ENCODE data around the gene PAK3. TPM values are rescaled to one million over a fixed set of nuclear protein-coding genes. Genes with fewer than 3 reads are reported as not detected.

Gene PAK3
- total and polyA plus RNA-seq, 7 experiments from 2014 or later: 0.12 to 0.90 (median 0.60) TPM; not detected in 2

- no peak overlapping the region for H3K27ac Mint-ChIP-seq
- no peaks in the 10 kb centered on the region for H3K36me3 Mint-ChIP-seq
- no peak overlapping the region for H3K27ac ChIP-seq (ENCODE audit: low read depth, low read length)
- DNase-seq: no peak
- ATAC-seq: no peak
- POLR2A ChIA-PET: no interaction called here
- H3K4me3 ChIP-seq (ENCODE audit: low read length): no peak overlapping the region
- intact Hi-C loops (cut with micrococcal nuclease): no loop called here
- CTCF ChIA-PET: no interaction called here
- no peaks in the 10 kb centered on the region for H3K27me3 ChIP-seq (ENCODE audit: control insufficient read depth in 2 of 2, insufficient read depth in 2 of 2, low read length in 2 of 2)
- no peaks in the 10 kb centered on the region for H3K36me3 ChIP-seq (ENCODE audit: control insufficient read depth in 2 of 3, insufficient read depth in 3 of 3, low read length in 3 of 3)
- H3K4me1 Mint-ChIP-seq: no peaks in the 10 kb centered on the region
- H3K4me1 ChIP-seq (ENCODE audit: control insufficient read depth in 2 of 2, insufficient read depth in 2 of 2, low read length in 2 of 2): no peaks in the 10 kb centered on the region
- H3K9me3 Mint-ChIP-seq: no peaks in the 10 kb centered on the region
- no peaks in the 10 kb centered on the region for H3K9me3 ChIP-seq (ENCODE audit: control insufficient read depth in 2 of 3, low read length in 3 of 3)
- H3K4me3 Mint-ChIP-seq: no peak overlapping the region
- peaks cover 0 to 2% (median 0%) of the 10 kb centered on the region in 5 donors for H3K27me3 Mint-ChIP-seq
These were observed 63.2 kb downstream of the PAK3 start for GRCh38 chrX:111159232-111159631.

- no peak for ATAC-seq
These were observed 68.7 kb downstream of the PAK3 start for GRCh38 chrX:111164728-111165127.

GRCh38 chrX:111165902-111166301 lies 69.9 kb downstream of the PAK3 start:
- H3K9me3 Mint-ChIP-seq: no peaks in the 10 kb centered on the region
- POLR2A ChIA-PET: no interaction called here
- no peaks in the 10 kb centered on the region for H3K4me1 Mint-ChIP-seq
- peaks cover 0 to 5% (median 0%) of the 10 kb centered on the region in 5 donors for H3K27me3 Mint-ChIP-seq
- no peaks in the 10 kb centered on the region for H3K4me1 ChIP-seq (ENCODE audit: control insufficient read depth in 2 of 2, insufficient read depth in 2 of 2, low read length in 2 of 2)
- ATAC-seq (no peak), DNase-seq (no peak)
- no peak overlapping the region for H3K27ac ChIP-seq (ENCODE audit: low read depth, low read length)
- H3K9me3 ChIP-seq (ENCODE audit: control insufficient read depth in 2 of 3, low read length in 3 of 3): no peaks in the 10 kb centered on the region
- H3K4me3 ChIP-seq (ENCODE audit: low read length): no peak overlapping the region
- H3K4me3 Mint-ChIP-seq: no peak overlapping the region
- H3K27ac Mint-ChIP-seq: no peak overlapping the region
- no peaks in the 10 kb centered on the region for H3K36me3 ChIP-seq (ENCODE audit: control insufficient read depth in 2 of 3, insufficient read depth in 3 of 3, low read length in 3 of 3)
- intact Hi-C loops (cut with micrococcal nuclease): no loop called here
- CTCF ChIA-PET: no interaction called here
- no peaks in the 10 kb centered on the region for H3K36me3 Mint-ChIP-seq
- H3K27me3 ChIP-seq (ENCODE audit: control insufficient read depth in 2 of 2, insufficient read depth in 2 of 2, low read length in 2 of 2): no peaks in the 10 kb centered on the region

More at GRCh38 chrX:111164728-111165127, 68.7 kb downstream of the PAK3 start:
- CTCF ChIA-PET: no interaction called here
- H3K27me3 Mint-ChIP-seq: peaks cover 0 to 5% (median 0%) of the 10 kb centered on the region in 5 donors
- H3K36me3 Mint-ChIP-seq: no peaks in the 10 kb centered on the region
- H3K36me3 ChIP-seq (ENCODE audit: control insufficient read depth in 2 of 3, insufficient read depth in 3 of 3, low read length in 3 of 3): no peaks in the 10 kb centered on the region
- H3K27ac ChIP-seq (ENCODE audit: low read depth, low read length): no peak overlapping the region
- H3K9me3 Mint-ChIP-seq: no peaks in the 10 kb centered on the region
- H3K27ac Mint-ChIP-seq: no peak overlapping the region
- no peaks in the 10 kb centered on the region for H3K9me3 ChIP-seq (ENCODE audit: control insufficient read depth in 2 of 3, low read length in 3 of 3)
- no peaks in the 10 kb centered on the region for H3K4me1 ChIP-seq (ENCODE audit: control insufficient read depth in 2 of 2, insufficient read depth in 2 of 2, low read length in 2 of 2)
- H3K4me3 Mint-ChIP-seq: no peak overlapping the region
- no peak overlapping the region for H3K4me3 ChIP-seq (ENCODE audit: low read length)
- DNase-seq: no peak
- H3K4me1 Mint-ChIP-seq: no peaks in the 10 kb centered on the region
- H3K27me3 ChIP-seq (ENCODE audit: control insufficient read depth in 2 of 2, insufficient read depth in 2 of 2, low read length in 2 of 2): no peaks in the 10 kb centered on the region
- intact Hi-C loops (cut with micrococcal nuclease): no loop called here
- POLR2A ChIA-PET: no interaction called here

- intact Hi-C loops (cut with micrococcal nuclease): no loop called here
These were observed 71.3 kb downstream of the PAK3 start for GRCh38 chrX:111167334-111167733.

GRCh38 chrX:111168314-111168713 lies 72.3 kb downstream of the PAK3 start:
- H3K27me3 ChIP-seq (ENCODE audit: control insufficient read depth in 2 of 2, insufficient read depth in 2 of 2, low read length in 2 of 2): no peaks in the 10 kb centered on the region
- ChIA-PET POLR2A (no interaction called here), CTCF (no interaction called here)
- H3K4me3 Mint-ChIP-seq: no peak overlapping the region
- no peak overlapping the region for H3K4me3 ChIP-seq (ENCODE audit: low read length)
- no peak overlapping the region for H3K27ac Mint-ChIP-seq
- intact Hi-C loops (cut with micrococcal nuclease): no loop called here
- no peaks in the 10 kb centered on the region for H3K9me3 ChIP-seq (ENCODE audit: control insufficient read depth in 2 of 3, low read length in 3 of 3)
- no peak for DNase-seq
- no peaks in the 10 kb centered on the region for H3K9me3 Mint-ChIP-seq
- H3K36me3 Mint-ChIP-seq: no peaks in the 10 kb centered on the region
- peaks cover 0 to 5% (median 0%) of the 10 kb centered on the region in 5 donors for H3K27me3 Mint-ChIP-seq
- H3K27ac ChIP-seq (ENCODE audit: low read depth, low read length): no peak overlapping the region
- H3K4me1 Mint-ChIP-seq: no peaks in the 10 kb centered on the region
- H3K4me1 ChIP-seq (ENCODE audit: control insufficient read depth in 2 of 2, insufficient read depth in 2 of 2, low read length in 2 of 2): no peaks in the 10 kb centered on the region
- no peaks in the 10 kb centered on the region for H3K36me3 ChIP-seq (ENCODE audit: control insufficient read depth in 2 of 3, insufficient read depth in 3 of 3, low read length in 3 of 3)
- ATAC-seq: no peak

More at GRCh38 chrX:111167334-111167733, 71.3 kb downstream of the PAK3 start:
- H3K4me1 Mint-ChIP-seq: no peaks in the 10 kb centered on the region
- POLR2A ChIA-PET: no interaction called here
- H3K36me3 Mint-ChIP-seq: no peaks in the 10 kb centered on the region
- CTCF ChIA-PET: no interaction called here
- Histone ChIP-seq H3K27ac (ENCODE audit: low read depth, low read length) (no peak overlapping the region), H3K9me3 (ENCODE audit: control insufficient read depth in 2 of 3, low read length in 3 of 3) (no peaks in the 10 kb centered on the region), H3K27me3 (ENCODE audit: control insufficient read depth in 2 of 2, insufficient read depth in 2 of 2, low read length in 2 of 2) (no peaks in the 10 kb centered on the region), H3K36me3 (ENCODE audit: control insufficient read depth in 2 of 3, insufficient read depth in 3 of 3, low read length in 3 of 3) (no peaks in the 10 kb centered on the region), H3K4me1 (ENCODE audit: control insufficient read depth in 2 of 2, insufficient read depth in 2 of 2, low read length in 2 of 2) (no peaks in the 10 kb centered on the region), H3K4me3 (ENCODE audit: low read length) (no peak overlapping the region)
- H3K27ac Mint-ChIP-seq: no peak overlapping the region
- no peak for DNase-seq
- H3K27me3 Mint-ChIP-seq: peaks cover 0 to 5% (median 0%) of the 10 kb centered on the region in 5 donors
- ATAC-seq: no peak
- H3K4me3 Mint-ChIP-seq: no peak overlapping the region
- H3K9me3 Mint-ChIP-seq: no peaks in the 10 kb centered on the region

- Histone ChIP-seq H3K27me3 (ENCODE audit: control insufficient read depth in 2 of 2, insufficient read depth in 2 of 2, low read length in 2 of 2) (no peaks in the 10 kb centered on the region), H3K9me3 (ENCODE audit: control insufficient read depth in 2 of 3, low read length in 3 of 3) (no peaks in the 10 kb centered on the region), H3K36me3 (ENCODE audit: control insufficient read depth in 2 of 3, insufficient read depth in 3 of 3, low read length in 3 of 3) (no peaks in the 10 kb centered on the region), H3K4me3 (ENCODE audit: low read length) (no peak overlapping the region), H3K4me1 (ENCODE audit: control insufficient read depth in 2 of 2, insufficient read depth in 2 of 2, low read length in 2 of 2) (no peaks in the 10 kb centered on the region), H3K27ac (ENCODE audit: low read depth, low read length) (no peak overlapping the region)
- ATAC-seq (no peak), DNase-seq (no peak)
- intact Hi-C loops (cut with micrococcal nuclease): no loop called here
- POLR2A ChIA-PET: no interaction called here
- Mint-ChIP-seq H3K36me3 (no peaks in the 10 kb centered on the region), H3K4me1 (no peaks in the 10 kb centered on the region), H3K9me3 (no peaks in the 10 kb centered on the region), H3K27ac (no peak overlapping the region), H3K4me3 (no peak overlapping the region), H3K27me3 (peaks cover 0 to 5% (median 0%) of the 10 kb centered on the region in 5 donors)
- CTCF ChIA-PET: interaction anchor here (0.6 kb wide), 1 partner anchor 49 kb away, joined by 3 read pairs; no protein-coding TSS in a partner anchor
These were observed 73.2 kb downstream of the PAK3 start for GRCh38 chrX:111169141-111169540.

GRCh38 chrX:111170017-111170416 lies 74.0 kb downstream of the PAK3 start:
- Histone ChIP-seq H3K36me3 (ENCODE audit: control insufficient read depth in 2 of 3, insufficient read depth in 3 of 3, low read length in 3 of 3) (no peaks in the 10 kb centered on the region), H3K27me3 (ENCODE audit: control insufficient read depth in 2 of 2, insufficient read depth in 2 of 2, low read length in 2 of 2) (no peaks in the 10 kb centered on the region), H3K27ac (ENCODE audit: low read depth, low read length) (no peak overlapping the region), H3K4me3 (ENCODE audit: low read length) (no peak overlapping the region), H3K4me1 (ENCODE audit: control insufficient read depth in 2 of 2, insufficient read depth in 2 of 2, low read length in 2 of 2) (no peaks in the 10 kb centered on the region), H3K9me3 (ENCODE audit: control insufficient read depth in 2 of 3, low read length in 3 of 3) (no peaks in the 10 kb centered on the region)
- Mint-ChIP-seq H3K36me3 (no peaks in the 10 kb centered on the region), H3K27ac (no peak overlapping the region), H3K4me3 (no peak overlapping the region), H3K27me3 (peaks cover 0 to 2% (median 0%) of the 10 kb centered on the region in 5 donors), H3K4me1 (no peaks in the 10 kb centered on the region), H3K9me3 (no peaks in the 10 kb centered on the region)
- DNase-seq (no peak), ATAC-seq (no peak)
- POLR2A ChIA-PET: no interaction called here
- intact Hi-C loops (cut with micrococcal nuclease): no loop called here
- CTCF ChIA-PET: no interaction called here

Measured in naive thymus-derived CD4-positive, alpha-beta T cell (primary cell).